ENCODE measurements around the gene TMEM40.

Gene TMEM40

DNA sequence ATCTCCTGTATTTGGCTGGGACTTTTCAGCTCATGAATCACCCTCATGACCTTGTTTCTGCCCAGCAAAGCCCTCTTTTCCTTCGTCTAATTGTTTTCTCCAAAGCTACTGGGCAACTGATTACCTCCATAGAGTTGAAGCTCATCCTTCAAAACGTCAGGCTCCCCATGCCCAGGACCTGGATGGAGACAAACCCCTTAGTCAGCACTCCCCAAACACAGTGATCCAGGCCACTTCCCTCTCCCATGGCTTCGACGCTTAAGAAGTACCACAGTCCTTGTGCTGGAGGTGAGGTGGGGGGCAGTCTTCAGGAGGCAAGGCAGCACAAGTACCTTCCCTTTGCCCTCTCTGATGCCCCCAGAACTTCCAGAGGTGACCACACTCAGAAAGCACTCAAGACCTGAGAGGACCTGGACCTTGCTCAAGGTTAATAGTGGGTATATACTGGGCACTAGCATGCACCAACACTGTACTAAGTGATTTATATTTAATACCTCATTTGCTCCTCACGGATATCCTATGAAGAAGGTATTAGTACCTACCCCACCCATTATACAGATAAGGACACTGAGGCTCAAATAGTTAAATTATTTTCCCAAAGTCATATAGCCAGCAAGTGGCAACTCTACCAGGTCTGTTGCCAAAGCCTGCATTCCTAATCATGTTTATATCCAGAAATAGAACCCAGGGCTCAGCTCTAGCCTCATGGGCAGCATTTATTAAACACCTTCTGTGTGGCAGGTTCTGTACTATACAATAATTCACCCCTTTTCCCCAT is 16.5 kb downstream of the TMEM40 start:
- no peaks in the 10 kb centered on the region for H3K36me3 ChIP-seq (replicated peaks in 1 of 2; ENCODE audit: control insufficient read depth in 2 of 2, insufficient read depth in 2 of 2, low read length in 2 of 2)
- no peak overlapping the region for H3K4ac ChIP-seq (ENCODE audit: low read length)
- no peak overlapping the region for H2BK15ac ChIP-seq (ENCODE audit: low read length)
- no peak overlapping the region for H2BK120ac ChIP-seq (ENCODE audit: low read depth, low read length)
- H3K4me1 ChIP-seq (ENCODE audit: control insufficient read depth in 2 of 2, insufficient read depth in 1 of 2, low read depth in 1 of 2, low read length in 2 of 2), result peaks cover 0 to 4% of the 10 kb centered on the region in 2 donors
- no CpG with 5 or more reads among the region's 5 CpGs for WGBS, 2 donors (ENCODE audit: extremely low coverage in 2 of 2, insufficient read length in 2 of 2, insufficient replicate concordance in 1 of 2)
- H2AFZ ChIP-seq (ENCODE audit: low read length), result no peak overlapping the region
- H2BK5ac ChIP-seq (ENCODE audit: low read length), result no peak overlapping the region
- no peak overlapping the region for H2BK12ac ChIP-seq (ENCODE audit: low read length)
- H4K91ac ChIP-seq (ENCODE audit: low read depth, low read length, poor library complexity), result no peak overlapping the region
- no peak overlapping the region for H3K27ac ChIP-seq (replicated peaks; ENCODE audit: low read length)
- peaks cover 0 to 4% (median 0%) of the 10 kb centered on the region in 3 experiments for H3K27me3 ChIP-seq (ENCODE audit: control insufficient read depth in 3 of 3, insufficient read depth in 3 of 3, low read depth in 1 of 3, low read length in 3 of 3)
- no peaks in the 10 kb centered on the region for H3K79me1 ChIP-seq (ENCODE audit: low read depth, low read length)
- H3K4me3 ChIP-seq (ENCODE audit: low read length in 2 of 2), result no peak overlapping the region
- H3K23ac ChIP-seq (ENCODE audit: low read depth, low read length, poor library complexity), result no peak overlapping the region
- H4K8ac ChIP-seq (ENCODE audit: low read depth, low read length), result no peak overlapping the region
- DNase-seq (ENCODE audit: low spot score), result no peak
- H3K18ac ChIP-seq (ENCODE audit: low read length), result no peak overlapping the region
- no peak overlapping the region for H2AK5ac ChIP-seq (ENCODE audit: low read depth, low read length)
- no peak overlapping the region for H3K4me2 ChIP-seq (ENCODE audit: insufficient read depth, low read length, poor library complexity, severe bottlenecking)
- H3K14ac ChIP-seq (ENCODE audit: low read length), result no peak overlapping the region
- H3K9me3 ChIP-seq (replicated peaks in 1 of 2; ENCODE audit: control insufficient read depth in 2 of 2, insufficient read depth in 1 of 2, low read depth in 1 of 2, low read length in 2 of 2), result no peaks in the 10 kb centered on the region
- no peak overlapping the region for H3K9ac ChIP-seq (ENCODE audit: low read depth, low read length, poor library complexity)

- no peak for DNase-seq (ENCODE audit: low spot score)
- H2BK15ac ChIP-seq (ENCODE audit: low read length), result no peak overlapping the region
- H3K23ac ChIP-seq (ENCODE audit: low read depth, low read length, poor library complexity), result no peak overlapping the region
- H3K14ac ChIP-seq (ENCODE audit: low read length), result no peak overlapping the region
- no peak overlapping the region for H2AK5ac ChIP-seq (ENCODE audit: low read depth, low read length)
- no peak overlapping the region for H3K4ac ChIP-seq (ENCODE audit: low read length)
- H2BK120ac ChIP-seq (ENCODE audit: low read depth, low read length), result no peak overlapping the region
- H3K4me3 ChIP-seq (ENCODE audit: low read length in 2 of 2), result no peak overlapping the region
- H3K27ac ChIP-seq (replicated peaks; ENCODE audit: low read length), result no peak overlapping the region
- no peak overlapping the region for H4K8ac ChIP-seq (ENCODE audit: low read depth, low read length)
- no peak overlapping the region for H2AFZ ChIP-seq (ENCODE audit: low read length)
- no peak overlapping the region for H3K4me2 ChIP-seq (ENCODE audit: insufficient read depth, low read length, poor library complexity, severe bottlenecking)
- H4K91ac ChIP-seq (ENCODE audit: low read depth, low read length, poor library complexity), result no peak overlapping the region
- H3K36me3 ChIP-seq (replicated peaks in 1 of 2; ENCODE audit: control insufficient read depth in 2 of 2, insufficient read depth in 2 of 2, low read length in 2 of 2), result no peaks in the 10 kb centered on the region
- no peaks in the 10 kb centered on the region for H3K79me1 ChIP-seq (ENCODE audit: low read depth, low read length)
- H3K9me3 ChIP-seq (replicated peaks in 1 of 2; ENCODE audit: control insufficient read depth in 2 of 2, insufficient read depth in 1 of 2, low read depth in 1 of 2, low read length in 2 of 2), result no peaks in the 10 kb centered on the region
- H2BK12ac ChIP-seq (ENCODE audit: low read length), result no peak overlapping the region
- H3K4me1 ChIP-seq (ENCODE audit: control insufficient read depth in 2 of 2, insufficient read depth in 1 of 2, low read depth in 1 of 2, low read length in 2 of 2), result no peaks in the 10 kb centered on the region
- H3K27me3 ChIP-seq (ENCODE audit: control insufficient read depth in 3 of 3, insufficient read depth in 3 of 3, low read depth in 1 of 3, low read length in 3 of 3), result peaks cover 0 to 4% (median 0%) of the 10 kb centered on the region in 3 experiments
- H2BK5ac ChIP-seq (ENCODE audit: low read length), result no peak overlapping the region
- no peak overlapping the region for H3K9ac ChIP-seq (ENCODE audit: low read depth, low read length, poor library complexity)
- WGBS, 2 donors (ENCODE audit: extremely low coverage in 2 of 2, insufficient read length in 2 of 2, insufficient replicate concordance in 1 of 2), result no CpG with 5 or more reads among the region's 2 CpGs
- no peak overlapping the region for H3K18ac ChIP-seq (ENCODE audit: low read length)
Measured at GRCh38 chr3:12741209-12741608, 17.9 kb downstream of the TMEM40 start.

DNA sequence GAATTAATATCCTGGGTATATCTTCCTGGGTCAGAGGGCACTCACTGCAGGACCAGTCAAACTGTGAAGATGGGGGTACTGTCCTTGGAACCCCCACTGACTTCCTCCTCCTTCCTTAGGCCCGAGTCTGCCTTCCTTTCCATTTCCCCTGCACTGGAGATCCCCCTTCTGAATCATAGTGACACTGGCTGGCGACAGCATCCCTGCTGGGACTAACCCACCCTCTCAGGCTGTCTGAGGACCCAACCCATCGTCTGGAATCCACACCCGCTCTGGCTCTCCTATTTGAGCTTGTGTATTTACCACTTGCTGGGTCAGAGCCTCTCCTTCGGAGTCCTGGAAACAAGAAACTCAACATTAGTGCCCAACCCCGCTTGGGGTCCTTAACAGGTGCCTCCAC is 21.2 kb downstream of the TMEM40 start:
- H2BK12ac ChIP-seq (ENCODE audit: low read length), result no peak overlapping the region
- no peak overlapping the region for H2AFZ ChIP-seq (ENCODE audit: low read length)
- no peaks in the 10 kb centered on the region for H3K36me3 ChIP-seq (replicated peaks in 1 of 2; ENCODE audit: control insufficient read depth in 2 of 2, insufficient read depth in 2 of 2, low read length in 2 of 2)
- H3K27ac ChIP-seq (replicated peaks; ENCODE audit: low read length), result no peak overlapping the region
- no peak overlapping the region for H2BK15ac ChIP-seq (ENCODE audit: low read length)
- H3K23ac ChIP-seq (ENCODE audit: low read depth, low read length, poor library complexity), result no peak overlapping the region
- no peak for DNase-seq (ENCODE audit: low spot score)
- no peak overlapping the region for H2BK5ac ChIP-seq (ENCODE audit: low read length)
- no peak overlapping the region for H2BK120ac ChIP-seq (ENCODE audit: low read depth, low read length)
- no peaks in the 10 kb centered on the region for H3K79me1 ChIP-seq (ENCODE audit: low read depth, low read length)
- no peak overlapping the region for H2AK5ac ChIP-seq (ENCODE audit: low read depth, low read length)
- no peak overlapping the region for H3K4me3 ChIP-seq (ENCODE audit: low read length in 2 of 2)
- H3K4ac ChIP-seq (ENCODE audit: low read length), result no peak overlapping the region
- no peak overlapping the region for H3K9ac ChIP-seq (ENCODE audit: low read depth, low read length, poor library complexity)
- H4K91ac ChIP-seq (ENCODE audit: low read depth, low read length, poor library complexity), result no peak overlapping the region
- H3K27me3 ChIP-seq (ENCODE audit: control insufficient read depth in 3 of 3, insufficient read depth in 3 of 3, low read depth in 1 of 3, low read length in 3 of 3), result no peaks in the 10 kb centered on the region
- no peak overlapping the region for H3K14ac ChIP-seq (ENCODE audit: low read length)
- H4K8ac ChIP-seq (ENCODE audit: low read depth, low read length), result no peak overlapping the region
- peak overlapping the region; percentile 24 for H3K18ac ChIP-seq (ENCODE audit: low read length)
- H3K9me3 ChIP-seq (replicated peaks in 1 of 2; ENCODE audit: control insufficient read depth in 2 of 2, insufficient read depth in 1 of 2, low read depth in 1 of 2, low read length in 2 of 2), result no peaks in the 10 kb centered on the region
- WGBS, 2 donors (ENCODE audit: extremely low coverage in 2 of 2, insufficient read length in 2 of 2, insufficient replicate concordance in 1 of 2), result no CpG with 5 or more reads among the region's 6 CpGs
- H3K4me1 ChIP-seq (ENCODE audit: control insufficient read depth in 2 of 2, insufficient read depth in 1 of 2, low read depth in 1 of 2, low read length in 2 of 2), result no peaks in the 10 kb centered on the region
- no peak overlapping the region for H3K4me2 ChIP-seq (ENCODE audit: insufficient read depth, low read length, poor library complexity, severe bottlenecking)

GRCh38 chr3:12737319-12737718 is 21.7 kb downstream of the TMEM40 start:
- Histone ChIP-seq H3K4me3 (ENCODE audit: low read length in 2 of 2) (no peak overlapping the region), H2AK5ac (ENCODE audit: low read depth, low read length) (no peak overlapping the region), H3K4me1 (ENCODE audit: control insufficient read depth in 2 of 2, insufficient read depth in 1 of 2, low read depth in 1 of 2, low read length in 2 of 2) (no peaks in the 10 kb centered on the region), H3K4ac (ENCODE audit: low read length) (no peak overlapping the region), H2BK120ac (ENCODE audit: low read depth, low read length) (no peak overlapping the region), H3K27ac (replicated peaks; ENCODE audit: low read length) (no peak overlapping the region), H2BK12ac (ENCODE audit: low read length) (no peak overlapping the region), H3K79me1 (ENCODE audit: low read depth, low read length) (no peaks in the 10 kb centered on the region), H3K36me3 (replicated peaks in 1 of 2; ENCODE audit: control insufficient read depth in 2 of 2, insufficient read depth in 2 of 2, low read length in 2 of 2) (no peaks in the 10 kb centered on the region), H4K8ac (ENCODE audit: low read depth, low read length) (no peak overlapping the region), H3K9ac (ENCODE audit: low read depth, low read length, poor library complexity) (no peak overlapping the region), H3K18ac (ENCODE audit: low read length) (no peak overlapping the region), H3K27me3 (ENCODE audit: control insufficient read depth in 3 of 3, insufficient read depth in 3 of 3, low read depth in 1 of 3, low read length in 3 of 3) (no peaks in the 10 kb centered on the region), H3K14ac (ENCODE audit: low read length) (no peak overlapping the region), H2AFZ (ENCODE audit: low read length) (no peak overlapping the region), H3K9me3 (replicated peaks in 1 of 2; ENCODE audit: control insufficient read depth in 2 of 2, insufficient read depth in 1 of 2, low read depth in 1 of 2, low read length in 2 of 2) (no peaks in the 10 kb centered on the region), H2BK15ac (ENCODE audit: low read length) (no peak overlapping the region), H3K23ac (ENCODE audit: low read depth, low read length, poor library complexity) (no peak overlapping the region), H2BK5ac (ENCODE audit: low read length) (no peak overlapping the region), H3K4me2 (ENCODE audit: insufficient read depth, low read length, poor library complexity, severe bottlenecking) (no peak overlapping the region), H4K91ac (ENCODE audit: low read depth, low read length, poor library complexity) (no peak overlapping the region)
- DNase-seq (ENCODE audit: low spot score), result no peak
- no CpG with 5 or more reads among the region's 2 CpGs for WGBS, 2 donors (ENCODE audit: extremely low coverage in 2 of 2, insufficient read length in 2 of 2, insufficient replicate concordance in 1 of 2)
